HepG2 (cell line): ENCODE results near the gene RAB3D. TPM values are rescaled to one million over a fixed set of nuclear protein-coding genes. Genes with fewer than 3 reads are reported as not detected.

Source experiments
- ATAC-seq: fragments of 200-7000 bp; cut with Tn5 transposase; 3 replicates; pipeline ENCODE4 v1.9.1; 2020; ENCODE audit warnings: mild to moderate bottlenecking, moderate library complexity
- BruUV-seq: library from RNA; stranded (reverse); fragments of 400-500 nt; replicated peaks from 2 replicates; lab custom pipeline; 2021; lab: Mats Ljungman, UMichigan
- CTCF ChIA-PET: fragments of 300-600 bp; formaldehyde crosslinking; extraction: SDS; loops from one replicate; lab custom pipeline; 2021; ENCODE audit warnings: low total read pairs, inconsistent platforms, low intra/inter-chr PET ratio; lab: Yijun Ruan, JAX
- POLR2A ChIA-PET: fragments of 350-600 bp; sonication (Branson Sonifier 250); formaldehyde crosslinking; loops from one replicate; lab custom pipeline; 2020; ENCODE audit warnings: antibody characterized with exemption, inconsistent platforms; lab: Yijun Ruan, JAX
- DNase-seq: peaks from one replicate; pipeline ENCODE4 v3.0.0-alpha.2; 2015; ENCODE audit warnings: low spot score
- FAIRE-seq: peaks from 3 replicates; lab custom pipeline; 2011; peaks lifted over from hg19 to GRCh38; lab: Jason Lieb, UNC
- H2AFZ ChIP-seq: one replicate; pipeline ENCODE4 v1.6.1; 2011; ENCODE audit warnings: low read length, inconsistent platforms
- H3K27ac ChIP-seq: fragments of 300-600 bp; 3 replicates; pipeline ENCODE4 v1.8.0; 2011; ENCODE audit warnings: mixed run types, mild to moderate bottlenecking, mixed read lengths, low read length, inconsistent platforms; ENCODE audit not compliant: insufficient read depth; ENCODE audit errors: extremely low read length
- H3K27me3 ChIP-seq, 2 experiments: fragments of 200-600 bp in 1 of 2; 2 replicates in 1 of 2; 3 replicates in 1 of 2; pipeline versions ENCODE4 v1.6.0 to v1.8.0; 2011; ENCODE audit warnings: low read length in 2 of 2, mild to moderate bottlenecking in 2 of 2, moderate library complexity in 2 of 2, inconsistent platforms in 1 of 2; ENCODE audit not compliant: insufficient read depth in 2 of 2, control insufficient read depth in 1 of 2
- H3K36me3 ChIP-seq, 2 experiments: fragments of 200-600 bp in 1 of 2; replicated peaks in 1 of 2; 2 replicates in 1 of 2; 3 replicates in 1 of 2; pipeline versions ENCODE4 v1.5.1 to v1.8.0; 2011; ENCODE audit warnings: low read length in 2 of 2, inconsistent platforms in 1 of 2; ENCODE audit not compliant: insufficient read depth in 2 of 2, control insufficient read depth in 1 of 2
- H3K4me1 ChIP-seq: 2 replicates; pipeline ENCODE4 v1.5.1; 2012; ENCODE audit warnings: low read length, inconsistent platforms; ENCODE audit not compliant: insufficient read depth
- H3K4me2 ChIP-seq: 2 replicates; pipeline ENCODE4 v1.6.0; 2011; ENCODE audit warnings: low read depth, low read length, inconsistent platforms
- H3K4me3 ChIP-seq, 3 experiments: fragments of 200-600 bp in 1 of 3; sonication (generic), shearing (Covaris generic) in 1 of 3; replicated peaks in 1 of 3; 2 replicates each; pipeline ENCODE4 v1.5.1; 2011 to 2016; ENCODE audit warnings: low read length in 3 of 3, inconsistent platforms in 2 of 3, low read depth in 2 of 3, mild to moderate bottlenecking in 2 of 3, control low read depth in 1 of 3, mixed read lengths in 1 of 3; ENCODE audit not compliant: insufficient read depth in 1 of 3
- H3K79me2 ChIP-seq: one replicate; pipeline ENCODE4 v1.6.1; 2011; ENCODE audit warnings: low read length, inconsistent platforms; ENCODE audit not compliant: insufficient read depth
- H3K9ac ChIP-seq: 2 replicates; pipeline ENCODE4 v1.6.0; 2011; ENCODE audit warnings: mild to moderate bottlenecking, low read depth, low read length, inconsistent platforms; ENCODE audit not compliant: insufficient read depth
- H3K9me3 ChIP-seq: 2 replicates; pipeline ENCODE4 v1.5.1; 2012; ENCODE audit warnings: mild to moderate bottlenecking, low read length
- H4K20me1 ChIP-seq: 2 replicates; pipeline ENCODE4 v1.6.0; 2011; ENCODE audit warnings: inconsistent platforms, mild to moderate bottlenecking, low read length, moderate library complexity; ENCODE audit not compliant: insufficient read depth
- CAMTA2 ChIP-seq: sonication (generic); formaldehyde crosslinking; IDR thresholded peaks from 2 replicates; pipeline ENCODE4 v1.4.0; 2020; ENCODE audit warnings: mild to moderate bottlenecking, missing genetic modification reagents, borderline replicate concordance
- CEBPG ChIP-seq: IDR thresholded peaks from 2 replicates; pipeline ENCODE4 v1.6.1; 2016
- CENPX ChIP-seq: sonication (generic); formaldehyde crosslinking; IDR thresholded peaks from 2 replicates; pipeline ENCODE4 v1.9.0; 2021; ENCODE audit warnings: mild to moderate bottlenecking, missing genetic modification reagents, moderate library complexity
- SMARCE1 ChIP-seq: fragments of 450-650 bp; IDR thresholded peaks from 2 replicates; pipeline ENCODE4 v1.6.1; 2017; ENCODE audit warnings: borderline replicate concordance
- WGBS: methylation state at CpG from one replicate; pipeline ENCODE4 v1.1.6; 2017; ENCODE audit warnings: low lambda C conversion rate; 5-methylcytosine and 5-hydroxymethylcytosine counted together
- in situ Hi-C: cut with HindIII; loops from 2 replicates; pipeline ENCODE4 v1.10.0; 2017; ENCODE audit warnings: low pct_unique_long_range_greater_than_20kb; ENCODE audit not compliant: extremely low pct_ligation_motif_present
- intact Hi-C: fragments of 100-400 bp; cut with micrococcal nuclease; formaldehyde crosslinking; loops from one replicate; pipeline ENCODE4 v1.10.0; 2022; ENCODE audit not compliant: unreplicated experiment
- polyA plus RNA-seq, 8 experiments: library from polyadenylated mRNA; depleted of rRNA in 3 of 8; stranded (reverse) in 7 of 8; unstranded in 1 of 8; fragments of >200 nt; fragmentation: Illumina TruSeq in 4 of 8; extraction: Trizol in 4 of 8; gene quantifications; 2 replicates each; pipeline versions ENCODE4 v1.2.1 to v1.2.3, GENCODE V29; 2011 to 2016; ENCODE audit warnings: low read depth in 4 of 8, missing spikeins in 1 of 8, mixed read lengths in 1 of 8; ENCODE audit not compliant: insufficient read depth in 1 of 8
- total RNA-seq, 5 experiments: library from RNA; depleted of rRNA; stranded (reverse); fragments of >200 nt; fragmentation: Illumina TruSeq; extraction: Trizol; gene quantifications; 2 replicates each; pipeline ENCODE4 v1.2.3, GENCODE V29; 2016; ENCODE audit warnings: low read depth in 1 of 5
- TF ChIP-seq, protein P1 (sequence below): sonication (generic); formaldehyde crosslinking; conservative IDR thresholded peaks from 2 replicates; pipeline ENCODE4 v1.4.0; 2020; ENCODE audit warnings: mild to moderate bottlenecking, missing genetic modification reagents, moderate library complexity
- TF ChIP-seq, protein P2 (sequence below): sonication (generic); formaldehyde crosslinking; IDR thresholded peaks from 2 replicates; pipeline ENCODE4 v1.4.0; 2020; ENCODE audit warnings: missing genetic modification reagents, borderline replicate concordance

The RAB3D gene
- total and polyA plus RNA-seq, 2 of the 13 experiments (the other 11 are each of a cell fraction or from before 2014, with no cell fraction given): 2.0 to 16.1 TPM

DNA sequence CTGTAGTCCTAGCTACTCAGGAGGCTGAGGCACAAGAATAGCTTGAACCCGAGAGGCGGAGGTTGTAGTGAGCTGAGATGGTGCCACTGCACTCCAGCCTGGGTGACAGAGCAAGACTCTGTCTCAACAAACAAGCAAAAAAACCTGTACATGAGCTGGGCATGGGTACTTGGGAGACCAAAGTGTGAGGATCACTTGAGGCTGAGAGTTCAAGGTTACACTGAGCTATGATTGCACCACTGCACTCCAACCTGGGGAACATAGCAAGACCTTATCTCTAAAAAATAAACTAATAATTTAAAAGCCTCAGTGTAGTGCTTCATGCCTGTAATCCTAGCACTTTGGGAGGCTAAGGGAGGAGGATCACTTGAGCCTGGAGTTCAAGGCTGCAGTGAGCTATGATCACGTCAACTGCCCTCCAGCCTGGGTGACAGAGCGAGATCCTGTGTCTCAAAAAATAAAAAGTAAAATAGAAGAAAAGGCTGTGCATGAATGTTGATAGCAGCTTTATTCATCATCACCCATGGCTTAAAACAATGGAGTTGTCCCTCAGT lies 64.8 kb downstream of the RAB3D start (continued):
- TF ChIP-seq, protein P1, sequence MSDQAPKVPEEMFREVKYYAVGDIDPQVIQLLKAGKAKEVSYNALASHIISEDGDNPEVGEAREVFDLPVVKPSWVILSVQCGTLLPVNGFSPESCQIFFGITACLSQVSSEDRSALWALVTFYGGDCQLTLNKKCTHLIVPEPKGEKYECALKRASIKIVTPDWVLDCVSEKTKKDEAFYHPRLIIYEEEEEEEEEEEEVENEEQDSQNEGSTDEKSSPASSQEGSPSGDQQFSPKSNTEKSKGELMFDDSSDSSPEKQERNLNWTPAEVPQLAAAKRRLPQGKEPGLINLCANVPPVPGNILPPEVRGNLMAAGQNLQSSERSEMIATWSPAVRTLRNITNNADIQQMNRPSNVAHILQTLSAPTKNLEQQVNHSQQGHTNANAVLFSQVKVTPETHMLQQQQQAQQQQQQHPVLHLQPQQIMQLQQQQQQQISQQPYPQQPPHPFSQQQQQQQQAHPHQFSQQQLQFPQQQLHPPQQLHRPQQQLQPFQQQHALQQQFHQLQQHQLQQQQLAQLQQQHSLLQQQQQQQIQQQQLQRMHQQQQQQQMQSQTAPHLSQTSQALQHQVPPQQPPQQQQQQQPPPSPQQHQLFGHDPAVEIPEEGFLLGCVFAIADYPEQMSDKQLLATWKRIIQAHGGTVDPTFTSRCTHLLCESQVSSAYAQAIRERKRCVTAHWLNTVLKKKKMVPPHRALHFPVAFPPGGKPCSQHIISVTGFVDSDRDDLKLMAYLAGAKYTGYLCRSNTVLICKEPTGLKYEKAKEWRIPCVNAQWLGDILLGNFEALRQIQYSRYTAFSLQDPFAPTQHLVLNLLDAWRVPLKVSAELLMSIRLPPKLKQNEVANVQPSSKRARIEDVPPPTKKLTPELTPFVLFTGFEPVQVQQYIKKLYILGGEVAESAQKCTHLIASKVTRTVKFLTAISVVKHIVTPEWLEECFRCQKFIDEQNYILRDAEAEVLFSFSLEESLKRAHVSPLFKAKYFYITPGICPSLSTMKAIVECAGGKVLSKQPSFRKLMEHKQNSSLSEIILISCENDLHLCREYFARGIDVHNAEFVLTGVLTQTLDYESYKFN (CRISPR knock-in tag): peak; percentile 70
- TF ChIP-seq CEBPG (CRISPR knock-in tag): peak; percentile 66
- TF ChIP-seq, all 625 proteins: peak for 26

GRCh38 chr19:11273989-11274388 lies 65.5 kb downstream of the RAB3D start:
- no peaks in the 10 kb centered on the region for H3K79me2 ChIP-seq
- H3K36me3 ChIP-seq: no peaks in the 10 kb centered on the region
- H2AFZ ChIP-seq: no peak overlapping the region
- 74% methylated on average over 5 of the region's 5 CpGs for WGBS
- H3K9me3 ChIP-seq: no peaks in the 10 kb centered on the region
- no TSS peak for BruUV-seq
- no peak overlapping the region for H3K27ac ChIP-seq
- FAIRE-seq: no peak
- no peak for DNase-seq
- H4K20me1 ChIP-seq: no peaks in the 10 kb centered on the region
- no peak overlapping the region for H3K4me3 ChIP-seq
- TF ChIP-seq CENPX (CRISPR knock-in tag) (no peak), CAMTA2 (CRISPR knock-in tag) (no peak), SMARCE1 (no peak)
- TF ChIP-seq, protein P2, sequence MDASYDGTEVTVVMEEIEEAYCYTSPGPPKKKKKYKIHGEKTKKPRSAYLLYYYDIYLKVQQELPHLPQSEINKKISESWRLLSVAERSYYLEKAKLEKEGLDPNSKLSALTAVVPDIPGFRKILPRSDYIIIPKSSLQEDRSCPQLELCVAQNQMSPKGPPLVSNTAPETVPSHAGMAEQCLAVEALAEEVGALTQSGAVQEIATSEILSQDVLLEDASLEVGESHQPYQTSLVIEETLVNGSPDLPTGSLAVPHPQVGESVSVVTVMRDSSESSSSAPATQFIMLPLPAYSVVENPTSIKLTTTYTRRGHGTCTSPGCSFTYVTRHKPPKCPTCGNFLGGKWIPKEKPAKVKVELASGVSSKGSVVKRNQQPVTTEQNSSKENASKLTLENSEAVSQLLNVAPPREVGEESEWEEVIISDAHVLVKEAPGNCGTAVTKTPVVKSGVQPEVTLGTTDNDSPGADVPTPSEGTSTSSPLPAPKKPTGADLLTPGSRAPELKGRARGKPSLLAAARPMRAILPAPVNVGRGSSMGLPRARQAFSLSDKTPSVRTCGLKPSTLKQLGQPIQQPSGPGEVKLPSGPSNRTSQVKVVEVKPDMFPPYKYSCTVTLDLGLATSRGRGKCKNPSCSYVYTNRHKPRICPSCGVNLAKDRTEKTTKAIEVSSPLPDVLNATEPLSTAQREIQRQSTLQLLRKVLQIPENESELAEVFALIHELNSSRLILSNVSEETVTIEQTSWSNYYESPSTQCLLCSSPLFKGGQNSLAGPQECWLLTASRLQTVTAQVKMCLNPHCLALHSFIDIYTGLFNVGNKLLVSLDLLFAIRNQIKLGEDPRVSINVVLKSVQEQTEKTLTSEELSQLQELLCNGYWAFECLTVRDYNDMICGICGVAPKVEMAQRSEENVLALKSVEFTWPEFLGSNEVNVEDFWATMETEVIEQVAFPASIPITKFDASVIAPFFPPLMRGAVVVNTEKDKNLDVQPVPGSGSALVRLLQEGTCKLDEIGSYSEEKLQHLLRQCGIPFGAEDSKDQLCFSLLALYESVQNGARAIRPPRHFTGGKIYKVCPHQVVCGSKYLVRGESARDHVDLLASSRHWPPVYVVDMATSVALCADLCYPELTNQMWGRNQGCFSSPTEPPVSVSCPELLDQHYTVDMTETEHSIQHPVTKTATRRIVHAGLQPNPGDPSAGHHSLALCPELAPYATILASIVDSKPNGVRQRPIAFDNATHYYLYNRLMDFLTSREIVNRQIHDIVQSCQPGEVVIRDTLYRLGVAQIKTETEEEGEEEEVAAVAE (CRISPR knock-in tag): no peak
- TF ChIP-seq, all 625 proteins: peak for 0
- ChIA-PET POLR2A (interaction anchor here (1.0 kb wide), 2 partner anchors 9 kb away, joined by 3 to 5 read pairs; no protein-coding TSS in a partner anchor), CTCF (no interaction called here)
- Histone ChIP-seq H3K4me2 (no peak overlapping the region), H3K4me1 (peaks cover 30% of the 10 kb centered on the region), H3K27me3 (no peaks in the 10 kb centered on the region), H3K9ac (no peak overlapping the region)
- intact Hi-C loops (no loop called here), in situ Hi-C loops (no loop called here)
- no peak for ATAC-seq
